Posterior vena cava (tissue), 2 donors: ENCODE measurements around the gene PHYHD1. TPM values are rescaled to one million over a fixed set of nuclear protein-coding genes. Genes with fewer than 3 reads are reported as not detected.
"Not testable (repeated sequence)": the region's sequence is repeated elsewhere in the genome, so short reads cannot be mapped to it uniquely, and the experiment has no call there.

Source experiments
- DNase-seq: peaks from one replicate; pipeline ENCODE4 v3.0.0-alpha.2; 2020; ENCODE audit warnings: low spot score
- intact Hi-C, 2 donors: fragments of 100-400 bp; cut with DNase I; formaldehyde crosslinking; loops; one replicate each; pipeline versions ENCODE4 v1.14.1 to v1.14.2; 2022 to 2023
- total RNA-seq, 2 donors: library from RNA; stranded (reverse); fragmentation: NEBNext Ultra II Directional; extraction: Animal tissue kit (Norgen Biotek cat#: 25700); gene quantifications; one replicate each; pipeline ENCODE4 v1.2.1, GENCODE V29; 2021
- donor health status: DM: yes; HTN: yes; CAD: no.
- donor health status: DM: yes; HTN: yes; CAD: no.

The PHYHD1 gene
- total RNA-seq, 2 donors from 2014 or later: 11.4 to 24.8 TPM

DNA sequence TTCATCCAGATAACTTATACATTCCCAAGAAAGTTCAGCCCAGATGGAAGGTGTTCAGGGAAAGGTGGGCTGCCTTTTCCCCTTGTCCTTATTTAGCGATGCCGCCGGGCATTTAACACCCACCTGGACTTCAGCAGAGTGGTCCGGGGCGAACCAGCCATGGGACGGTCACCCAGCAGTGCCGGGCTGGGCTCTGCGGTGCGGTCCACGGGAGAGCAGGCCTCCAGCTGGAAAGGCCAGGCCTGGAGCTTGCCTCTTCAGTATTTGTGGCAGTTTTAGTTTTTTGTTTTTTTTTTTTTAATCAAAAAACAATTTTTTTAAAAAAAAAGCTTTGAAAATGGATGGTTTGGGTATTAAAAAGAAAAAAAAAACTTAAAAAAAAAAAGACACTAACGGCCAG lies 4.0 kb upstream of the PHYHD1 start:
- intact Hi-C loops: no loop called here
- no peak for DNase-seq

GRCh38 chr9:128917151-128917849 lies 3.5 kb upstream of the PHYHD1 start:
- DNase-seq: peak; percentile 92
- intact Hi-C loops: no loop called here

DNA sequence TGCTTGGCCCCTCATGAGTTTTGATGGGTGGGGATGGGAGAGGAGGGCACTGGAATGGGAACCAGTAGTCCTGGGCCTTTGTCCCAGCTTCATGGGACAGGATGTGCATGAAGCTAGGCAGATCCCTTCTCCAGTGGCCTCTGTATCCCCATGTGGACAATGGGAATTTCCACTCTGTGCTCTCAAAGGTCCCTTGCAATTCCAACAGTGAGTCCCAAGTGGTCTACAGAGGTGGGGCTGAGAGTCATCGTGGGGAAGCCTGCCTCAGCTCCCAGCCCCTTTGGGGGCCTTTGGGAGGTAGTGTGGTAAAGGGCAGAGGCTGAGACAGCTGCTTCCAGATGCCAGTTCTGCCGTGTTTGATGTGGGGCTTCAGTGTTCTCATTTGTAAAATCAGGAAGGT lies 1.9 kb upstream of the PHYHD1 start:
- intact Hi-C loops: no loop called here
- DNase-seq: no peak

GRCh38 chr9:128919402-128920089 lies 1.2 kb upstream of the PHYHD1 start:
- intact Hi-C loops: no loop called here
- no peak for DNase-seq

DNA sequence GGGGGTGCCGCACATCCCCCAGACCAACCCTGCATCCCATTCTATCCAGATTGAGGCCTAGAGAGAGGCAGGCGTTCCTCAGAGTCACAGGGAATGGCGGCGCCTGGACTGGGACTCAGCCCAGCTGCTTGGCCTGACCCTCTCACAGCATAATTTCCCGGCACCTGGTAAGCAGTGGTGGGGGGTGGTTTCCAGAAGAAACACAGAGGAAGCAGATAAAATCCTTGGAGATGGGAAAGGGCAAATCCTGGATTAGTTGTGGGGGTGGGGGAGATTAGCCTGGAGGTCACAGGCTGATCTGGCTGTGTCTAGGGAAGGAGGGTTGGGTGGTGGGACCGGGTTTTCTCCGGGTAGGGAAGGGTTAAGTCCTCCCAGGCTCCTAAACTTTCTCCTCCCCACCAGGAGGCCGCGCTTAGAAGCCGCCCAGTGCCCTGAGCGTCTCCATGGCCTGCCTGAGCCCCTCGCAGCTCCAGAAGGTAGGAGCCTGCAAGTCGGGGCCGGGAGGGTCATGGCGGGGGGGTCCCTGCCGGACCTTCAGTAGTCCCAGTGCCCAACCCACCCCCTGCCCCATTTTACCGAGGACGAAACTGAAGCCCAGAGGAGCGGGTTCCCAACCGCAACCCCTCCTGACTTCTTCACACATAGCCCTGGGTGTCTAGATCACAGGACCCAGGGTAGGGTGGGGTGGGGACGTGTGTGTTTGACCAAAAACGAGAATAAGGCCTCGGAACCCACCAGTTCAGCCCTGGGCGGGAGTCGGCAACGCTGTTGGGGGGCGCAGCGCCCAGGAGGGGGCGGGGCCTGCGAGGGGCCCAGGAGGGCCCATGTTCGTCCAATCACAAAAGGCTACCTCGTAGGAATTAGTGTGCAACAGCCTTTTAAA lies 1.3 kb downstream of the PHYHD1 start:
- intact Hi-C loops: loop anchor here in 1 of 2 donors (2.0 kb wide), 1 partner anchor 39 kb away; the partner anchor contains the start of gene LRRC8A
- DNase-seq: no peak

DNA sequence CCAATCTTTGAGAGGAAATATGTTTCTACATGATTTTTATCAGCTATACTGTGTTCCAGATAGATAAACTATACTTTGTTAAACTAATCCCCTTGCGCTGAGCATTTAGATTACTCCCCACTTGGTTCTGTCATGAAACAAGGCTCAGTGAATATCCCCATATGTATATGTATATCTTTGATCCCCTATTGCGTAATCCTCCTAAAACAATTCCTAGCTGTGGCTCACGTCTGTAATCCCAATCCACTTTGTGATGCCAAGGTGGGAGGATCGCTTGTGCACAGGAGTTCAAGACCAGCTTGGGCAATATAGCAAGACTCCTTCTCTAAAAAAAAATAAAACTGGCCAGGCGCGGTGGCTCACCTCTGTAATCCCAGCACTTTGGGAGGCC lies 2.7 kb downstream of the PHYHD1 start:
- DNase-seq: no peak
- intact Hi-C loops: loop anchor here in 1 of 2 donors (2.0 kb wide), 1 partner anchor 41 kb away; the partner anchor contains the start of gene LRRC8A

- intact Hi-C loops: loop anchor here (2.0 to 5.0 kb wide), 2 partner anchors 65 to 66 kb away; no protein-coding TSS in a partner anchor
- DNase-seq: no peak
Observed at GRCh38 chr9:128927731-128928411, 7.1 kb downstream of the PHYHD1 start.

- no peak for DNase-seq
- intact Hi-C loops: loop anchor here in 1 of 2 donors (5.0 kb wide), 1 partner anchor 66 kb away; no protein-coding TSS in a partner anchor
Observed at GRCh38 chr9:128928624-128929023, 7.8 kb downstream of the PHYHD1 start.

GRCh38 chr9:128929560-128929959 lies 8.8 kb downstream of the PHYHD1 start:
- no peak for DNase-seq
- intact Hi-C loops: loop anchor here in 1 of 2 donors (5.0 kb wide), 1 partner anchor 67 kb away; no protein-coding TSS in a partner anchor

DNA sequence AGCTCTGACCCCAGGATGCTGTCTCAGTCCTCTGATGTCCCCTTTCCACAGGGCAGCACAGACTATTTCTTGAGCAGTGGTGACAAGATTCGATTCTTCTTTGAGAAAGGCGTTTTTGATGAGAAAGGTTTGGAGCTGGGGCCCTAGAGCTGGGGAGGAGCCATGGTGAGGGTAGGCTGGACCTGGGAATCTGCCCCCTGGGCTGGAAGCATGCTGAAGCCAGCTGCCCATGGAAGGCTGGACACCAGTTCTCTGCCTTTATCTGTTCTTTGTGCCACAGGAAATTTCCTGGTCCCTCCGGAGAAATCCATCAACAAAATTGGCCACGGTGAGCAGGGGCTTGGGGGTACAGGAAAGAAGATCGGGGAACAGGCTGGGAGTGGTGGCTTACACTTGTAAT lies 12.9 kb downstream of the PHYHD1 start:
- peak; percentile 10 for DNase-seq
- intact Hi-C loops: no loop called here

GRCh38 chr9:128936171-128936865 lies 15.5 kb downstream of the PHYHD1 start:
- peak; percentile 49 for DNase-seq
- intact Hi-C loops: no loop called here

DNA sequence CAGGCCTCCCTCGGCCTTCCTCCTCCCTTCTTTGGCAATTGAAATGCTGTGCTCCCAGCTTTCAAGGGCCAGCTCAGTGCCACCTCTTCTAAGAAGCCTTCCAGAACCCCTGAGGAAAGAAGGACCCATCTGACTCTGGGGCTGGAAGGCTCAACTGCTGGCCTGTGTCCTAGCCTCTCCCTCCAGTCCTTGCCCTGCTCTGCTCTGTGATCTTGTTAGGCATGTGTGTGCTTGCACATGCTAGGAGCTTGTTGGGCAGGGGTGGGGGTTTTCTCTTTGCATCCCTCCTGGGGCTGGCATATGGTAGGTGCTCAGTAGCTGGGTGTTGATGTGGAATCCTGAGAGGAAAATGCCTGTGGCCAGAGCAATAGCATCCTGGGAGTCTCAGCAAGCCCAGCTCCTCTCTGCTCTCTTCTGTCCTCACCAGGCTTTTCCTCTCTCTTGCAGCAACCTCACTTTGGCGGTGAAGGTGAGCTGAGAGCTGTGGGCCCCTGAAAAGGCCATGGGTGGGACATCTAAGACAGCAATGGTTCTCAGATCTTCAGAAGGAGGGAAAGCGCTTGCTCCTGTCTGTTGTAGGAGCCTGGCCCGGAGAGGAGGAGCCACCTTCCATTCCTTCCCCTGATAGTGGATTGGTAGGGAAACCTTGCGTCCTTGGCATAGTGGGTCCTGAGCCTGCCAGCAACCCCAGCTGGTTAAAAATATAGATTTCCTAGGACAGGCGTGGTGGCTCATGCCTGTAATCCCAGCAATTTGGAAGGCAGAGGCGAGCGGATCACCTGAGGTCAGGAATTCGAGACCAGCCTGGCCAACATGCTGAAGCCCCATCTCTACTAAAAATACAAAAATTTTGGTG lies 16.8 kb downstream of the PHYHD1 start:
- peak; percentile 58 for DNase-seq
- intact Hi-C loops: no loop called here

- intact Hi-C loops: no loop called here
- DNase-seq: peak; percentile 81
Observed at GRCh38 chr9:128940271-128940921, 19.6 kb downstream of the PHYHD1 start.

DNA sequence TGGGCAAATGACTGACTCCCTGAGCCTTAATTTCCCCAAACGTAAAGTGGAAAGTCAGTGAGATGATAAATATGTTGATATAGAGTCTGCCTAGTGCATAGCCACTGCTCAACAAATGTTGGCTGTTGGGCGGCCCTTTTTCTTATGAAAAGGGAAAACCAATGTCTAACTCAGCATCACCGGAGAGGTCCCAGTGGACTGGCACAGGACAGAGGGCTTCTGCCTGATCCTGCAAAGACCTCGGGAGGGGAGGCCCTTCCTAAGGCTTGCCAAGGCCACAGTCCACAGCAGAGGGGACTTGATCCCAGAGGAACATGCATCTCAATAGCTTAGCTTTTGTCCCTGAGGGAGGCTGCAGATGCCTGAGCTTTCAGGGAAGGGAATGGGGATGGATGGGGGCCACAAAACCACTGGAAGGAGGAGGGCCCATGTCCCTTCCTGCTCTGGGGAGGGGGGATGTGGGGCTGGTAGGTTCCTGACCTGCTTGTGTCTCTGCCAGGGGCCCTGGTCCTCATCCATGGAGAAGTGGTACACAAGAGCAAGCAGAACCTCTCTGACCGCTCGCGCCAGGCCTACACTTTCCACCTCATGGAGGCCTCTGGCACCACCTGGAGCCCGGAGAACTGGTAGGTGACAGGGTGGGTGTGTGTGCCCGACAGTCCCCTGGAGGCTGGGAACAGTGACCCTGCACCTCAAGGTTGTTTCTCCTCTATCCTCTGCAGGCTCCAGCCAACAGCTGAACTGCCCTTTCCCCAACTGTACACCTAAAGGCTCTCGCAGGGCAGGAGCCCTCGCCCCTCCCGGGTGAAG lies 20.4 kb downstream of the PHYHD1 start:
- peak; percentile 52 for DNase-seq
- intact Hi-C loops: no loop called here

- intact Hi-C loops: no loop called here
- DNase-seq: peak; percentile 34
Observed at GRCh38 chr9:128943832-128944620, 23.2 kb downstream of the PHYHD1 start.

DNA sequence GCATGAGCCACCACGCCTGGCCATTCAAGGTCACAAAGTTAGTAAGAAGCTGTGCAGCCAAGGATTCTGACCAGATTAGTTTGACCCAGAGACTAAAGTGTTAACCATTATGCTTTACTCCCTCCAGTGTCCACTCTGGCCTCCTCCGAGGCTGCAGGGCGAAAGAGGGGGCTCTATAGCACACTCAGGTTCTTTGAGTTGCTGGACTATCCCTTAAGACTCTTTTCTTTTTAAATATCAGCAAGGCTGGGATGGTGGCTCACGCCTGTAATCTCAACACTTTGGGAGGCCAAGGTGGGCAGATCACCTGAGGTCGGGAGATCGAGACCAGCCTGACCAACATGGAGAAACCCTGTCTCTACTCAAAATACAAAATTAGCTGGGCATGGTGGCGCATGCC lies 24.2 kb downstream of the PHYHD1 start:
- intact Hi-C loops: not testable (repeated sequence)
- peak; percentile 63 for DNase-seq
